ENCODE results near the gene TMEM236.

Gene TMEM236

DNA sequence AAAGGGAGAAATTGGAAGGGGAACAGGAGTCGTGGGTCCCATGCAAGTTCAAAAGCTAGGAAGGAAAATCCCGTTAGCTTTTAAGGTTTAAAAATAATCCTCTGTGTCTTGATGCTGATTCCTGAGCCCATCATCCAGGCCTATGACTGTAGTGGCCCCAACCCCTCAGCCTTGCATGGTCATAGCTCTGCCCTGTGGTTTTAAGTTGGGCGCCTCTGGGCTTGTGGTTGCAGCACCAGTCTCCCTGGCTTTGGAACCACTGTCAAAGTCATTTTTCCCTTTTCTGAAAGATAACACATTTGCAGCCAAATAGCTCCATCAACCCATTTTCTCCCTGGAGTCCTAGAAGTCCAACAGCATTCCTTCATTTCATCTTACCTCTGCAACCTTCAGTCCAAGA is 13.6 kb downstream of the TMEM236 start:
- H3K36me3 ChIP-seq (ENCODE audit: control insufficient read depth in 1 of 2, insufficient read depth in 2 of 2, low read length in 2 of 2): no peaks in the 10 kb centered on the region
- no peaks in the 10 kb centered on the region for H3K27me3 ChIP-seq (ENCODE audit: control insufficient read depth in 1 of 2, insufficient read depth in 2 of 2, low read length in 2 of 2)
- no peaks in the 10 kb centered on the region for H3K9me3 ChIP-seq (ENCODE audit: control insufficient read depth in 1 of 2, low read length in 2 of 2)
- no peak overlapping the region for H3K9ac ChIP-seq (ENCODE audit: low read depth in 1 of 2, low read length in 2 of 2)
- no peaks in the 10 kb centered on the region for H3K4me1 ChIP-seq (ENCODE audit: control insufficient read depth in 1 of 2, insufficient read depth in 2 of 2, low read length in 2 of 2)
- H3K4me3 ChIP-seq (ENCODE audit: low read depth in 1 of 2, low read length in 2 of 2): no peak overlapping the region
- H3K27ac ChIP-seq (ENCODE audit: low read depth, low read length): no peak overlapping the region

DNA sequence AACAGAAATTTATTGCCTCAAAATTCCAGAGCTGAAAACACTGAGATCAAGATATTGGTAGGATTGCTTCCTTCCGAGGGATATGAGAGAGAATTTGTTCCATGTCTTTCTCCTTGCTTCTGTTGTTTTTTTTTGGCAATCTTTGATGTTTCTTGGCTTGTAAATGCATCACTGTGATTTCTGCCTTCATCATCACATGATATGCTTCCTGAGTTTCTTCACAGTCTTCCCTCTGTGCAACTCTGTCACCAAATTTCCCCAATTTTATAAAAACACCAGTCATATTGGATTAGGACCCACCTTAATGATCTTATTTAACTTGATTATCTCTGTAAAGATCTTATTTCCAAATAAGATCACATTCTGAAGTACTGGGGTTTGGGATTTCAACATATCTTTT is 14.7 kb downstream of the TMEM236 start:
- H3K4me3 ChIP-seq (ENCODE audit: low read depth in 1 of 2, low read length in 2 of 2): no peak overlapping the region
- H3K27me3 ChIP-seq (ENCODE audit: control insufficient read depth in 1 of 2, insufficient read depth in 2 of 2, low read length in 2 of 2): no peaks in the 10 kb centered on the region
- H3K9me3 ChIP-seq (ENCODE audit: control insufficient read depth in 1 of 2, low read length in 2 of 2): no peaks in the 10 kb centered on the region
- H3K9ac ChIP-seq (ENCODE audit: low read depth in 1 of 2, low read length in 2 of 2): no peak overlapping the region
- H3K4me1 ChIP-seq (ENCODE audit: control insufficient read depth in 1 of 2, insufficient read depth in 2 of 2, low read length in 2 of 2): no peaks in the 10 kb centered on the region
- H3K27ac ChIP-seq (ENCODE audit: low read depth, low read length): no peak overlapping the region
- H3K36me3 ChIP-seq (ENCODE audit: control insufficient read depth in 1 of 2, insufficient read depth in 2 of 2, low read length in 2 of 2): no peaks in the 10 kb centered on the region

DNA sequence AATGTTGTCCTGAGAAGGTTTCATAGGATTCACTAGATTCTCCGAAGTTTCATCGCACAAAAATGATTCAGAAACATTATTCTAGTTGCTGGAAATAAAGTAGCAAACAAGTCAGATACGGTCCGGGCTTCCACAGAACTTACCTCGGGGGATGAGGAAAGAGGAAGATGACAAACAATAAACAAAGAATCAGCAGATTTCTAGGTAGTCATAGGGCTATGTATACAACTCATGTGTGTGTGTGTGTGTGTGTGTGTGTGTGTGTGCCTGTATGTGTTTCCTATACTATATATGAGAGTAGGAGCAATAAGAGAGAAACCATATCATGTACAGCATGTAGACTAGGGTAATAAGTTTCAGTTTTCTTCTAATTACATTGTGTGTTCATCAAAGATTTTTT is 16.5 kb downstream of the TMEM236 start:
- Histone ChIP-seq H3K36me3 (ENCODE audit: control insufficient read depth in 1 of 2, insufficient read depth in 2 of 2, low read length in 2 of 2) (no peaks in the 10 kb centered on the region), H3K9ac (ENCODE audit: low read depth in 1 of 2, low read length in 2 of 2) (no peak overlapping the region), H3K4me3 (ENCODE audit: low read depth in 1 of 2, low read length in 2 of 2) (no peak overlapping the region), H3K27ac (ENCODE audit: low read depth, low read length) (no peak overlapping the region), H3K4me1 (ENCODE audit: control insufficient read depth in 1 of 2, insufficient read depth in 2 of 2, low read length in 2 of 2) (no peaks in the 10 kb centered on the region), H3K9me3 (ENCODE audit: control insufficient read depth in 1 of 2, low read length in 2 of 2) (no peaks in the 10 kb centered on the region), H3K27me3 (ENCODE audit: control insufficient read depth in 1 of 2, insufficient read depth in 2 of 2, low read length in 2 of 2) (no peaks in the 10 kb centered on the region)

DNA sequence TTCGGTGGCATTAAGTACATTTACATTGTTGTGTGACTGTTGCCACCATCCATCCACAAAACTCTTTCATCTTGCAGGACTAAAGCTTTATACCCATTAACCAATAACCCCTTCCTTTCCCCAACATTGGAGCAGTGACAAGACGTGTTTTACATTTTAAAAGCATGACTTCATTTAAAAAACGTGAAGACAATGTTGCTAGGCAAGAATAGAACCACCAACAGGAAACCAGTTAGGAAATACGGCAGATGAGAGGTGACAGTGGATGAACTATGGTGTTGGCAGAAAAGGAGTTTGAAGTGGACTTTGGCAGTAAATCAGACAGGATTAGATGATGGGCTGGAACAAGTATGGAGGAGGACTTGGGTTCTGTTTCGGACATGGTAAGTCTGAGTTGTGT is 17.0 kb downstream of the TMEM236 start:
- no peaks in the 10 kb centered on the region for H3K27me3 ChIP-seq (ENCODE audit: control insufficient read depth in 1 of 2, insufficient read depth in 2 of 2, low read length in 2 of 2)
- no peak overlapping the region for H3K27ac ChIP-seq (ENCODE audit: low read depth, low read length)
- no peaks in the 10 kb centered on the region for H3K36me3 ChIP-seq (ENCODE audit: control insufficient read depth in 1 of 2, insufficient read depth in 2 of 2, low read length in 2 of 2)
- H3K9me3 ChIP-seq (ENCODE audit: control insufficient read depth in 1 of 2, low read length in 2 of 2): no peaks in the 10 kb centered on the region
- H3K4me3 ChIP-seq (ENCODE audit: low read depth in 1 of 2, low read length in 2 of 2): no peak overlapping the region
- H3K4me1 ChIP-seq (ENCODE audit: control insufficient read depth in 1 of 2, insufficient read depth in 2 of 2, low read length in 2 of 2): no peaks in the 10 kb centered on the region
- no peak overlapping the region for H3K9ac ChIP-seq (ENCODE audit: low read depth in 1 of 2, low read length in 2 of 2)

DNA sequence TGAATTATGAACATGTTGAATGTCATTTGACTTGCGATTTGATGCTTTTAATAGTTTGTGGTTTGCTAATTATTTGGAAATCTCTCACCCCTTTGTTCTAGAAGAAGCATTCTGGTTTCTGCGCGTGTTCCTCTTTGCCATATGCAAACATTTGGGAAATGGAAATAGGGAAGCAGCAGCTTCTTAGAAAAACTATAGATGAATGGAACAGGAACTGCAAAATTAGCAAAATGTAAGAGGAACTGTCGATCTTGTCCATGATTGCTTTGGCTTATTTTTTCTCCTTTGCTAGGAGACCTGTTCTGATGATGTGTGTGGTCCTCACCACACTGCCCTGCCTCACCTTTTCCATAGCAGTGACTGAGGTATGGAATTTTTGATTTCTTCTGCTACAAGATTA is 19.0 kb downstream of the TMEM236 start:
- Histone ChIP-seq H3K4me3 (ENCODE audit: low read depth in 1 of 2, low read length in 2 of 2) (no peak overlapping the region), H3K27me3 (ENCODE audit: control insufficient read depth in 1 of 2, insufficient read depth in 2 of 2, low read length in 2 of 2) (no peaks in the 10 kb centered on the region), H3K27ac (ENCODE audit: low read depth, low read length) (no peak overlapping the region), H3K36me3 (ENCODE audit: control insufficient read depth in 1 of 2, insufficient read depth in 2 of 2, low read length in 2 of 2) (peaks cover 0 to 4% of the 10 kb centered on the region in 2 donors), H3K4me1 (ENCODE audit: control insufficient read depth in 1 of 2, insufficient read depth in 2 of 2, low read length in 2 of 2) (no peaks in the 10 kb centered on the region), H3K9ac (ENCODE audit: low read depth in 1 of 2, low read length in 2 of 2) (no peak overlapping the region), H3K9me3 (ENCODE audit: control insufficient read depth in 1 of 2, low read length in 2 of 2) (no peaks in the 10 kb centered on the region)

DNA sequence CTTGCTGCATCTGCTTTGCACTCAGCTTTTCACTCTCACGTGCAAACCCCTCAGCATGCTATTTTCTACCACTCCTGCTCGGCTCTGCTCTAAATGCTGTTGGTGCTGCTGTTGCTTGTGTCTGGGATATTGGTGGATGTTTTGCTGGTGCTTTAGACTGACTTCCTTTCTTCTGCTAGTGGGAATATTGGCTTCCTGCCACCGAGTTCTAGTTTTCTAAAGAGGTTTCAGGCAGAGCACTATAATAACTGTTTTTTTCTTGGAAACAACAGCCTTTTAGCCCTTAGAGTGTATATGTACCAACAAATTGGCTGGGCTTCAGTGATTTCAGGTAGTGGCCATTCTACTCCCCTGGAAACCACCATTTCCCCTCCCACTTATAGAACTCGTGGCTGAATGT is 27.8 kb downstream of the TMEM236 start:
- Histone ChIP-seq H3K4me1 (ENCODE audit: control insufficient read depth in 1 of 2, insufficient read depth in 2 of 2, low read length in 2 of 2) (no peaks in the 10 kb centered on the region), H3K9me3 (ENCODE audit: control insufficient read depth in 1 of 2, low read length in 2 of 2) (no peaks in the 10 kb centered on the region), H3K27me3 (ENCODE audit: control insufficient read depth in 1 of 2, insufficient read depth in 2 of 2, low read length in 2 of 2) (no peaks in the 10 kb centered on the region), H3K9ac (ENCODE audit: low read depth in 1 of 2, low read length in 2 of 2) (no peak overlapping the region), H3K36me3 (ENCODE audit: control insufficient read depth in 1 of 2, insufficient read depth in 2 of 2, low read length in 2 of 2) (peaks cover 0 to 21% of the 10 kb centered on the region in 2 donors), H3K27ac (ENCODE audit: low read depth, low read length) (no peak overlapping the region), H3K4me3 (ENCODE audit: low read depth in 1 of 2, low read length in 2 of 2) (no peak overlapping the region)

DNA sequence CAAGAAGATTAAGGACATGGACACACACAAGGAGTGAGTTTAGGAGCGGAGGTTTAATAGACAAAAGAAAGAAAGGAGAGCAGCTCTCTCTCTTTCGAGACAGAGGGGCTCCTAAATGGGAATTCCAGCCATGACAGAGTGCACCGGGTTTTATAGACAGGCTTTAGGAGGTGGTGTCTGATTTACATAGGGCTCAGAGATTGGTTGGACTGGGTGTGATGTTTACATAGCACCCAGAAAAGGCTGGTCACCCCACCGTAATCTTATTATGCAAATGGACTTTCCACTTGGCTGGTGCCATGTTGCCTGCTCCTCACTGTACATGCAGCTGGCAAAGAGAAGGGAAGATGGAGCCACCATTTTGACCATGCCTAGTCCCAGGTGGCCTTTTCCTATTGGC is 28.7 kb downstream of the TMEM236 start:
- no peak overlapping the region for H3K27ac ChIP-seq (ENCODE audit: low read depth, low read length)
- no peaks in the 10 kb centered on the region for H3K4me1 ChIP-seq (ENCODE audit: control insufficient read depth in 1 of 2, insufficient read depth in 2 of 2, low read length in 2 of 2)
- peaks cover 0 to 18% of the 10 kb centered on the region in 2 donors for H3K36me3 ChIP-seq (ENCODE audit: control insufficient read depth in 1 of 2, insufficient read depth in 2 of 2, low read length in 2 of 2)
- H3K4me3 ChIP-seq (ENCODE audit: low read depth in 1 of 2, low read length in 2 of 2): no peak overlapping the region
- H3K9me3 ChIP-seq (ENCODE audit: control insufficient read depth in 1 of 2, low read length in 2 of 2): no peaks in the 10 kb centered on the region
- no peaks in the 10 kb centered on the region for H3K27me3 ChIP-seq (ENCODE audit: control insufficient read depth in 1 of 2, insufficient read depth in 2 of 2, low read length in 2 of 2)
- H3K9ac ChIP-seq (ENCODE audit: low read depth in 1 of 2, low read length in 2 of 2): no peak overlapping the region

DNA sequence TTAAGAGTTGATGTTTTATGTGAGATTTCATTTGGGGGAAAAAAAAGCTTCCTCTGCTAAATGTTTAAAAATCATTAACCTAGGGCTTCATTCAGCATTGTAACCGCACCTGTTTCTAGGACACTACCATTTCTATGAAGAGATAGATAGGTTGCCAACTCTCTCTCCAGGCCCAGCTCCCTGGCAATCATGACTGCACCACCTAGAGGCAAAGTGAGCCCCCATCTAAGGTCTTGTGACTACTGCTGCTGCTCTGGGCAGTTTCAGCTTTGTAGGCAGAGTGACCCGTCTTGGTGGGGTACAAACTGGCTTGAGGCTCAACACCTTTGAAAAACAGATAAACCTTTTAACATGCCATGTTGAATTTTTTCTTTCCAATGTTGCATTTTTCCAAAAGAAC is 29.9 kb downstream of the TMEM236 start:
- no peaks in the 10 kb centered on the region for H3K4me1 ChIP-seq (ENCODE audit: control insufficient read depth in 1 of 2, insufficient read depth in 2 of 2, low read length in 2 of 2)
- no peak overlapping the region for H3K4me3 ChIP-seq (ENCODE audit: low read depth in 1 of 2, low read length in 2 of 2)
- no peak overlapping the region for H3K9ac ChIP-seq (ENCODE audit: low read depth in 1 of 2, low read length in 2 of 2)
- no peaks in the 10 kb centered on the region for H3K9me3 ChIP-seq (ENCODE audit: control insufficient read depth in 1 of 2, low read length in 2 of 2)
- no peaks in the 10 kb centered on the region for H3K27me3 ChIP-seq (ENCODE audit: control insufficient read depth in 1 of 2, insufficient read depth in 2 of 2, low read length in 2 of 2)
- H3K36me3 ChIP-seq (ENCODE audit: control insufficient read depth in 1 of 2, insufficient read depth in 2 of 2, low read length in 2 of 2): peaks cover 0 to 19% of the 10 kb centered on the region in 2 donors
- H3K27ac ChIP-seq (ENCODE audit: low read depth, low read length): no peak overlapping the region

DNA sequence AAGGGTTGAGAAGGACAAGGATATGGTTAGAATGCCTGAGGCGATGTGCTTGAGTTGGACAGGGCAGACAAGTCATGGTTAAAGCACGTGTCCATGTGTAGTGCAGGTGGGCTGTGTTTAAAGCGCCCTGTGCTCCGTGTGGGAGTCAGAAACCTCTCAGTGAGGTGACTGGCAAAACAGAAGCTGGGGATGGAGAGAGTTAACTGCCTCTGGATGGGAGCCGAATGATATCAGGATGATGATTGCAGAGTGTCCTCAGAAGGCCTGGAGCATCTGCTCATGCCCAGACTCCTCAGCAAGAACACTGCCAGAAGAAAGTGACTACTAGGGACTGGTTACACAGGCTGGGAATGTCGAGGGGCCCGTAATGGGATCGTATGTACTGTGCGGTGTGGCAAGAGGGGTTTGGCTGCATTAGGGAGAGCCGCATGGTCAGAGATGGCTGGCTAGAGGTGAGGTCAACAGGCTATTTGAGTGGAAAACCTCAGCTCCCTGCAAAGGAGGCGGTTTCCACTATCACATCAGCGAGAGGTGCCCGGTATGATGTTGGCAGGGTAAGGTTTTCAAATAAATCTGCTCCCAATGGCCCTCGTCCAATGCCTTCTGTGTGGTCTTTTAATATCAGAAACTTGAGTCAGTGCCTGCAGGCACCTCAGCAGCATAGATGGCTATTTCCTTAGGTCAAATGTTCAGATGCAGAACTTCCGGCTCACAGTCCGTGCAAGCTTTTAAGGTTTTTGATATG is 31.1 kb downstream of the TMEM236 start:
- Histone ChIP-seq H3K9me3 (ENCODE audit: control insufficient read depth in 1 of 2, low read length in 2 of 2) (no peaks in the 10 kb centered on the region), H3K4me1 (ENCODE audit: control insufficient read depth in 1 of 2, insufficient read depth in 2 of 2, low read length in 2 of 2) (no peaks in the 10 kb centered on the region), H3K9ac (ENCODE audit: low read depth in 1 of 2, low read length in 2 of 2) (no peak overlapping the region), H3K27me3 (ENCODE audit: control insufficient read depth in 1 of 2, insufficient read depth in 2 of 2, low read length in 2 of 2) (no peaks in the 10 kb centered on the region), H3K4me3 (ENCODE audit: low read depth in 1 of 2, low read length in 2 of 2) (no peak overlapping the region), H3K36me3 (ENCODE audit: control insufficient read depth in 1 of 2, insufficient read depth in 2 of 2, low read length in 2 of 2) (peaks cover 0 to 13% of the 10 kb centered on the region in 2 donors), H3K27ac (ENCODE audit: low read depth, low read length) (no peak overlapping the region)

DNA sequence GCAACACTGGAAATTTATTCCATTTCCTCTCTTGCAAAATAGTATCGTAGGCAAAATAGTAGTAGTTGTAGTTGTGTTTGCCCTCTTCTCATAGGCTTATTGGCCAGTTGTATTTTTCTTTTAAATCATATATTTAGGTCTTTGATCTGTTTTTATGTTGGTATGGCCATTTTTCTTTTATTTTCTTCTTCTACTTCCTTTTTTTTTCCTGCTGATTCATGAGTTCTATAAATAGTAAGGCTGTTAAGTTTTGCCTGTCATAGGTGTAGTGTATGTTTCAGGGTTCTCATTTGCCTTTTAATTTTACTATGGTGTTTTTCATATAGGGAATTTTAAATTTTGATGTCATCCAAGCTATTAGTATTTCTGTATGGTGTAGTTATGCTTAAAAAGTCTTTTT is 31.8 kb downstream of the TMEM236 start:
- Histone ChIP-seq H3K9me3 (ENCODE audit: control insufficient read depth in 1 of 2, low read length in 2 of 2) (no peaks in the 10 kb centered on the region), H3K27ac (ENCODE audit: low read depth, low read length) (no peak overlapping the region), H3K27me3 (ENCODE audit: control insufficient read depth in 1 of 2, insufficient read depth in 2 of 2, low read length in 2 of 2) (no peaks in the 10 kb centered on the region), H3K4me1 (ENCODE audit: control insufficient read depth in 1 of 2, insufficient read depth in 2 of 2, low read length in 2 of 2) (no peaks in the 10 kb centered on the region), H3K4me3 (ENCODE audit: low read depth in 1 of 2, low read length in 2 of 2) (no peak overlapping the region), H3K36me3 (ENCODE audit: control insufficient read depth in 1 of 2, insufficient read depth in 2 of 2, low read length in 2 of 2) (peaks cover 0 to 9% of the 10 kb centered on the region in 2 donors), H3K9ac (ENCODE audit: low read depth in 1 of 2, low read length in 2 of 2) (no peak overlapping the region)
